Esophagus squamous epithelium (tissue), 5 donors: ENCODE measurements around the gene ARHGEF28. TPM values are rescaled to one million over a fixed set of nuclear protein-coding genes. Genes with fewer than 3 reads are reported as not detected.

Experiments
- DNase-seq: peaks from one replicate; lab custom pipeline; 2025; lab: John Stamatoyannopoulos, UW
- H3K27ac ChIP-seq, 4 donors: fragments of 200-600 bp; sonication (generic); one replicate each; pipeline ENCODE4 v1.5.1; 2016 to 2019; ENCODE audit warnings: mild to moderate bottlenecking in 1 of 4
- H3K27me3 ChIP-seq, 4 donors: fragments of 200-600 bp; sonication (generic); 1 replicate in 3 of 4; 2 replicates in 1 of 4; pipeline versions ENCODE4 v1.5.1 to v1.6.0; 2017 to 2021; ENCODE audit warnings: antibody characterized with exemption in 1 of 4
- H3K36me3 ChIP-seq, 3 donors: fragments of 200-600 bp; sonication (generic); one replicate each; pipeline ENCODE4 v1.5.1; 2016 to 2019
- H3K4me1 ChIP-seq, 3 donors: fragments of 200-600 bp; sonication (generic); one replicate each; pipeline ENCODE4 v1.5.1; 2017 to 2019
- H3K4me3 ChIP-seq, 4 donors: fragments of 200-600 bp; sonication (generic); 1 replicate in 3 of 4; 2 replicates in 1 of 4; pipeline ENCODE4 v1.5.1; 2016 to 2019; ENCODE audit warnings: mild to moderate bottlenecking in 2 of 4, moderate library complexity in 1 of 4
- H3K9me3 ChIP-seq, 3 donors: fragments of 200-600 bp; sonication (generic); one replicate each; pipeline ENCODE4 v1.5.1; 2016 to 2019
- POLR2A ChIP-seq, 4 donors: fragments of 450-650 bp; IDR thresholded peaks; one replicate each; pipeline ENCODE4 v1.6.1; 2017; ENCODE audit warnings: antibody characterized with exemption in 4 of 4, mild to moderate bottlenecking in 4 of 4, moderate library complexity in 3 of 4
- WGBS, 2 donors: methylation state at CpG; one replicate each; pipeline ENCODE4 v1.1.5; 2018; 5-methylcytosine and 5-hydroxymethylcytosine counted together
- intact Hi-C: fragments of 100-400 bp; cut with DNase I; formaldehyde crosslinking; loops from one replicate; pipeline ENCODE4 v1.15.0; 2022
- total RNA-seq, 4 donors: library from RNA; depleted of rRNA; stranded (reverse); fragments of >200 nt; gene quantifications; one replicate each; pipeline ENCODE4 v1.1.0, GENCODE V29; 2016
- TF ChIP-seq, protein P1 (sequence below), 6 experiments: fragments of 450-650 bp in 4 of 6; fragments of 200-600 bp in 2 of 6; sonication (generic) in 2 of 6; IDR thresholded peaks; one replicate each; pipeline ENCODE4 v1.5.1; 2016 to 2019; ENCODE audit warnings: antibody characterized with exemption in 6 of 6, mild to moderate bottlenecking in 4 of 6, moderate library complexity in 4 of 6
- donor health status: DM: yes; HTN: yes; CAD: no.

The ARHGEF28 gene
- total RNA-seq, 4 donors from 2014 or later: 9.2 to 34.3 (median 12.7) TPM

DNA sequence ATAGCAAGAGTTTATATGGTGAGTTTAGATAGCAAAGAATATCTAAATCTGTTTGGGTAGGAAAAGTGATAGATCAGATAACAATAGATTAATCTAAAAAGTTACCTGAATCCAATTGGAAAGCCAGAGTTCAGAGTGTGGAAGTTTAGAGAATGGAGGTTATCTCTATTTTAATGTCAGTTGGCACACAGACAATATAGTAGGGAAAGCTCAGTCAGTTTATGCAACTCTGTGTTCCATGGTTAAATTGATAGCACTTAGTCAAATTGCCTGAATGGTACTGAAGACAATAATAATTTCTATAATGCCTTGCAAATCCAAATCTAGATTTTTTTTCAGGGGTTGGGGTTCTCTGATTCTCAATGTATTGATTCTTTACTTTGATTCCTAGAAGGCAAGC is 77.0 kb downstream of the ARHGEF28 start:
- Histone ChIP-seq H3K36me3 (no peaks in the 10 kb centered on the region), H3K9me3 (no peaks in the 10 kb centered on the region), H3K27me3 (no peaks in the 10 kb centered on the region), H3K4me3 (no peak overlapping the region), H3K27ac (no peak overlapping the region), H3K4me1 (peaks cover 0 to 17% (median 0%) of the 10 kb centered on the region in 3 donors)
- intact Hi-C loops: no loop called here
- DNase-seq: no peak
- TF ChIP-seq, protein P1, sequence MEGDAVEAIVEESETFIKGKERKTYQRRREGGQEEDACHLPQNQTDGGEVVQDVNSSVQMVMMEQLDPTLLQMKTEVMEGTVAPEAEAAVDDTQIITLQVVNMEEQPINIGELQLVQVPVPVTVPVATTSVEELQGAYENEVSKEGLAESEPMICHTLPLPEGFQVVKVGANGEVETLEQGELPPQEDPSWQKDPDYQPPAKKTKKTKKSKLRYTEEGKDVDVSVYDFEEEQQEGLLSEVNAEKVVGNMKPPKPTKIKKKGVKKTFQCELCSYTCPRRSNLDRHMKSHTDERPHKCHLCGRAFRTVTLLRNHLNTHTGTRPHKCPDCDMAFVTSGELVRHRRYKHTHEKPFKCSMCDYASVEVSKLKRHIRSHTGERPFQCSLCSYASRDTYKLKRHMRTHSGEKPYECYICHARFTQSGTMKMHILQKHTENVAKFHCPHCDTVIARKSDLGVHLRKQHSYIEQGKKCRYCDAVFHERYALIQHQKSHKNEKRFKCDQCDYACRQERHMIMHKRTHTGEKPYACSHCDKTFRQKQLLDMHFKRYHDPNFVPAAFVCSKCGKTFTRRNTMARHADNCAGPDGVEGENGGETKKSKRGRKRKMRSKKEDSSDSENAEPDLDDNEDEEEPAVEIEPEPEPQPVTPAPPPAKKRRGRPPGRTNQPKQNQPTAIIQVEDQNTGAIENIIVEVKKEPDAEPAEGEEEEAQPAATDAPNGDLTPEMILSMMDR (IDR thresholded peaks at IDR 0.05): no peak
- no peak for TF ChIP-seq POLR2A (IDR thresholded peaks at IDR 0.05)

DNA sequence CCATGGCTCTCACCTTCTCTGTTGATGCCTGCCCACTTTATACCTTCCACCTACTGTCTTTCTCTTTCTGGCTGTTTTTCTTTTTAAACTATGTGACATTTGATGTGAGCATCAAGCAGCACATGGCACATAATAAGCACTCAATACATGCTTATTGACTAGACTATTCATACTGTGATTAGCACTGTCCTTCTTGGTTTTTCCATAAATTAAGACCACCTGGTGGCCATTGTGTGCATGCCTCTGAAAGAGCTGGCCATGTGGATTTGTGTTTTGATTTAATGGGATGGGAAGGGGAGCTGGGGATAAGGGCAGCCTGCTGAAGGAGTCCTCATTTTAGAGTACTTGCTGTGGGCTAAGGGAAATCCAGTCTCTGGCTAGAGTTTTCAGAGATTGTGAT is 79.4 kb downstream of the ARHGEF28 start:
- DNase-seq: no peak
- Histone ChIP-seq H3K27me3 (no peaks in the 10 kb centered on the region), H3K36me3 (no peaks in the 10 kb centered on the region), H3K27ac (no peak overlapping the region), H3K4me3 (no peak overlapping the region), H3K4me1 (peaks cover 0 to 17% (median 0%) of the 10 kb centered on the region in 3 donors), H3K9me3 (peaks cover 0 to 9% (median 0%) of the 10 kb centered on the region in 3 donors)
- intact Hi-C loops: no loop called here
- TF ChIP-seq, protein P1 (IDR thresholded peaks at IDR 0.05): no peak
- no peak for TF ChIP-seq POLR2A (IDR thresholded peaks at IDR 0.05)

DNA sequence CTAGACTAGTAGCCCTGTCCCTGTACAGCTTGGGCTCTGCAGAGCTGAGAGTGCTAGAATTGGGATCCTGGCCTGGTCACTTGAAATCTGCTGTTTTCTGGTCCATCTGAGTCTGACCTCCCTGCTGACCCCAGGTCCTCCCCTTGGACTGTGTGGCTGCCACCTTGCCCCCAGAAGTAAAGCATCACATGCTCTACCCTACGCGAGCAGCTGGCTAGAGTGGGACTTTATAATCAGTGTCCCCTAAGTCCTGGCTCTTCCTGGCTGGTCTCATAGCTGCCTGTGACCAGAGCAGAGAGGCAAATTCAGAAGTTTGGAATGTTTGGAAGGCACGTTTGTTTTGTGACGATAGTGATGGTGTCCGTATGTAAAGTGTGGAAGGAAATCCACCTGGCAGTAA is 81.0 kb downstream of the ARHGEF28 start:
- H3K4me3 ChIP-seq: no peak overlapping the region
- no peak for DNase-seq
- peaks cover 0 to 9% (median 0%) of the 10 kb centered on the region in 3 donors for H3K9me3 ChIP-seq
- TF ChIP-seq, protein P1 (IDR thresholded peaks at IDR 0.05): no peak
- TF ChIP-seq POLR2A (IDR thresholded peaks at IDR 0.05): no peak
- no peak overlapping the region for H3K27ac ChIP-seq
- no peaks in the 10 kb centered on the region for H3K36me3 ChIP-seq
- H3K27me3 ChIP-seq: no peaks in the 10 kb centered on the region
- 74 to 85% methylated on average over 3 to 5 of the region's 5 CpGs for whole genome bisulfite sequencing, 2 donors
- H3K4me1 ChIP-seq: peaks cover 0 to 9% (median 0%) of the 10 kb centered on the region in 3 donors
- intact Hi-C loops: no loop called here

DNA sequence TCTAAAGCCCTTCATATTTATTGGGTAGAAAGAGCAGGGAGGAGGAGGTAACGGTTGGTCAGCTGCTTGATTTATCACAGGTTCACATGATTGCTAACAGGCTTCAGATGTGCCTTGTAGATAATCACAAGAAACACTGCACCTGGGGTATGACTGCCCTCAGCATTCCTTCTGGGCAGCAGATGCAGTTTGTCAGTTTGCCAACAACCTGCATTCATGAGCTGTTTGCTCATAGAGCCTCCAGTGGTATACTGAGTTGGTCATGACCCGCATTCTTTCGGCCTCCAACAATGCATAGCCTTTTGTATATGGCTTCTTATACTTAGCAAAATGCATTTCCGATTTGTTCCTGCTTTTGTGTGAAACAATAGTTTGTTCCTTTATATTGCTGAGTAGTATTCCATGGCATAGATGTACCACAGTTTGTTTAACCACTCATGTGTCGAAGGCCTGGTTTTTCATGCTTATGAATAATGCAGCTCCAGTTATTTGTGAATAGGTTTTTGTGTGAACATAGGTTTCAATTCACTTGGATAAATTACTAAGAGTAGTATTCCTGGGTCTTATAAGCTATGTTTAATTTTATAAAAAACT is 83.6 kb downstream of the ARHGEF28 start:
- H3K4me3 ChIP-seq: no peak overlapping the region
- 91 to 93% methylated on average over 5 of the region's 5 CpGs for WGBS, 2 donors
- DNase-seq: no peak
- no peaks in the 10 kb centered on the region for H3K27me3 ChIP-seq
- H3K36me3 ChIP-seq: no peaks in the 10 kb centered on the region
- intact Hi-C loops: no loop called here
- H3K9me3 ChIP-seq: peaks cover 0 to 9% (median 0%) of the 10 kb centered on the region in 3 donors
- no peaks in the 10 kb centered on the region for H3K4me1 ChIP-seq
- no peak for TF ChIP-seq POLR2A (IDR thresholded peaks at IDR 0.05)
- TF ChIP-seq, protein P1 (IDR thresholded peaks at IDR 0.05): no peak
- H3K27ac ChIP-seq: no peak overlapping the region

DNA sequence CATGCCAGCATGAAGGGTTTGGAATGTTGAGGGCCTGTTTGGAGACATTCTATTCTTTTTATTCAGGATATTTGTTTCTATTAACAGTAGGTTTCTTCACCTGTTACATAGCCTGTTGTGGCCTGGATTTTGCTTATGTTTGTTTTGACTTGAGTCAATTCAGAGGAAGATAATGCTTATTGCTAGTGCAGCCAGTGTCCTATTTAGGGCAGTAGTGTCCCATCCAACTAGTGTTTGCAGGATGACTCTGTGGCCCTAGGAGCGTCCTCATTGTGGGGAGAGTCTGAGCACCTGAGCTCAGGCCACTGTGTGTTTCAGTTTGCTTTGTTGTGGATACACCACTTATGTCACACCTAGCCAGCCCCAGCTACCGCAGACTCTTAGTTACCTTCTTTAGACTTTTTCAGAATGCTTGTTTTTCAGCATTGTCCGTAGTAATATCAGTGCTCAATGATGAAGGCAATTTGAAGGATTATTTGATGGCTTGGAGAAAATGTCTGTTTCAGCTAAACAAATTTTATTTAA is 90.3 kb downstream of the ARHGEF28 start:
- no peak for DNase-seq
- H3K9me3 ChIP-seq: no peaks in the 10 kb centered on the region
- H3K27ac ChIP-seq: no peak overlapping the region
- intact Hi-C loops: no loop called here
- no peak overlapping the region for H3K4me3 ChIP-seq
- no peak for TF ChIP-seq POLR2A (IDR thresholded peaks at IDR 0.05)
- TF ChIP-seq, protein P1 (IDR thresholded peaks at IDR 0.05): no peak
- H3K27me3 ChIP-seq: no peaks in the 10 kb centered on the region
- H3K36me3 ChIP-seq: no peaks in the 10 kb centered on the region
- no peaks in the 10 kb centered on the region for H3K4me1 ChIP-seq
- WGBS, 2 donors: 98% methylated on average over 3 of the region's 3 CpGs
